Measurements from ENCODE around the gene ZSCAN16. TPM values are rescaled to one million over a fixed set of nuclear protein-coding genes. Genes with fewer than 3 reads are reported as not detected.

Gene ZSCAN16
- total and polyA plus RNA-seq, 9 of the 15 experiments (the other 6 are each of a cell fraction or from before 2014, with no cell fraction given) = 0.08 TPM; not detected in 8

- TF ChIP-seq DLX4 (CRISPR knock-in tag; IDR thresholded peaks at IDR 0.05) = no peak
- TF ChIP-seq HDAC1 (IDR thresholded peaks at IDR 0.05) = peak in 1 of 2 experiments; percentile 67; a peak in 2 of 4 replicates
- no peak for TF ChIP-seq ZNF398 (CRISPR knock-in tag; IDR thresholded peaks at IDR 0.05)
- no peak for TF ChIP-seq TCFL5 (CRISPR knock-in tag; conservative IDR thresholded peaks at IDR 0.05)
- peak; percentile 95 to 96 for TF ChIP-seq KDM1A (IDR thresholded peaks at IDR 0.05)
- no peak for TF ChIP-seq HNRNPL (IDR thresholded peaks at IDR 0.05; ENCODE audit: low read depth, low read length)
- TF ChIP-seq NEUROD1 (IDR thresholded peaks at IDR 0.05; ENCODE audit: borderline replicate concordance, low read depth, low read length, partially characterized antibody) = no peak
- no peak for TF ChIP-seq CREB5 (CRISPR knock-in tag; IDR thresholded peaks at IDR 0.05)
- TF ChIP-seq ZNF436 (CRISPR knock-in tag; IDR thresholded peaks at IDR 0.05) = no peak
- TF ChIP-seq CBX3 (IDR thresholded peaks at IDR 0.05; ENCODE audit: borderline replicate concordance in 1 of 2, low read length in 2 of 2) = no peak
- TF ChIP-seq ZNF76 (CRISPR knock-in tag; IDR thresholded peaks at IDR 0.05; ENCODE audit: borderline replicate concordance) = no peak
- TF ChIP-seq RHOXF2B (CRISPR knock-in tag; conservative IDR thresholded peaks at IDR 0.05) = no peak
- TF ChIP-seq MCM7 (IDR thresholded peaks at IDR 0.05) = no peak
- TF ChIP-seq TAL1 (IDR thresholded peaks at IDR 0.05) = no peak
- no peak for TF ChIP-seq ZNF586 (CRISPR knock-in tag; conservative IDR thresholded peaks at IDR 0.05)
These were observed 46.4 kb upstream of the ZSCAN16 start (continued) for GRCh38 chr6:28078050-28078449.
